ENCODE results near the gene NINL.

- TF ChIP-seq CTCF (IDR thresholded peaks at IDR 0.05) (no peak), RFX5 (IDR thresholded peaks at IDR 0.05; ENCODE audit: low read length) (no peak), MXI1 (IDR thresholded peaks at IDR 0.05; ENCODE audit: low read depth, low read length) (no peak), EZH2phosphoT487 (IDR thresholded peaks at IDR 0.05; ENCODE audit: borderline replicate concordance, low read depth) (no peak), CHD2 (IDR thresholded peaks at IDR 0.05; ENCODE audit: low read length, partially characterized antibody) (no peak), TAF1 (IDR thresholded peaks at IDR 0.05; ENCODE audit: borderline replicate concordance, low read depth, low read length) (no peak)
These were observed 99.5 kb downstream of the NINL start for GRCh38 chr20:25485872-25486271.

All from SK-N-SH (cell line).